HL-60/S4 treated with phorbol 12-myristate 13-acetate at 8.2 ng/mL for 4 days and 3 days (cell line): ENCODE results near the gene CRABP2.

Experiments used
- in situ Hi-C: fragments of 300-500 bp; cut with MboI; formaldehyde crosslinking; loops from 2 replicates; pipeline ENCODE4 v1.15.0; 2022; ENCODE audit warnings: low sequenced_read_pairs

CRABP2 gene

DNA sequence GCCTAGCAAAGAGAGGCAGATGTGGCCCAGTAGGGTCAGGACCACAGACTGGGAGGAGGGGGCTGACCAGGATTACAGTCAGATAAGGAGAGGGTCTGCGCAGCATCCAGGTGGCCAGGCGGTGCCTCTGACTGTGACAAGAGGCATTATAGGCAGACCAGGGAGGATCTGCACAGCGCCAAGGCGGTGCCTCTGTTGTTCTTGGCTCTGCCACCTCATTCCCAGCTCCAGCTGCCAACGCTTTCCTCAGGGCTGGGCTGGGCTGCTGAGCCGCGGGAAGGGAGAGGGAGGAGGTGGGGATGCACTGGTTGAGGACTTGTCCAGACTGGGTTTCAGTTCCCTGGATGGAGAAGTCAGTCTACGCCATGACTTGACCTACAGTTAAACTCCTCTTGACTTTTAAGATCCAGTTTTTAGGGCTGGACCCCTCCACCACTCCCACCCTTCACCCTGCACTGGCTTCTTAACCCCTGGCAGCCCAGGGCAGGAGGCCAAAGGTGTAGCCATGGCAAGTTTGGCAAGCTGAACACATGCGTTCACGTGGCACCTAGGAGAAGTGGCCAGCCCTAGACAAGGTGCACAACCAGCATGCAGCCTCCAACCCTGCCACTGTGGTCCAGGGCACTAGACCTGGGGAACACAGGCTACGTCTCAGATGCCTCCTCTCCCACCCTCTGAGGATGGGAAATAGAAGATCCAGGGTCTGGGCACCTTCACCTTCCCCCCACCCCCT lies 4.5 kb upstream of the CRABP2 start:
- in situ Hi-C loops: no loop called here

- in situ Hi-C loops: no loop called here
These were observed 3.6 kb upstream of the CRABP2 start for GRCh38 chr1:156709031-156709430.

GRCh38 chr1:156708218-156708661 lies 2.9 kb upstream of the CRABP2 start:
- in situ Hi-C loops: no loop called here

DNA sequence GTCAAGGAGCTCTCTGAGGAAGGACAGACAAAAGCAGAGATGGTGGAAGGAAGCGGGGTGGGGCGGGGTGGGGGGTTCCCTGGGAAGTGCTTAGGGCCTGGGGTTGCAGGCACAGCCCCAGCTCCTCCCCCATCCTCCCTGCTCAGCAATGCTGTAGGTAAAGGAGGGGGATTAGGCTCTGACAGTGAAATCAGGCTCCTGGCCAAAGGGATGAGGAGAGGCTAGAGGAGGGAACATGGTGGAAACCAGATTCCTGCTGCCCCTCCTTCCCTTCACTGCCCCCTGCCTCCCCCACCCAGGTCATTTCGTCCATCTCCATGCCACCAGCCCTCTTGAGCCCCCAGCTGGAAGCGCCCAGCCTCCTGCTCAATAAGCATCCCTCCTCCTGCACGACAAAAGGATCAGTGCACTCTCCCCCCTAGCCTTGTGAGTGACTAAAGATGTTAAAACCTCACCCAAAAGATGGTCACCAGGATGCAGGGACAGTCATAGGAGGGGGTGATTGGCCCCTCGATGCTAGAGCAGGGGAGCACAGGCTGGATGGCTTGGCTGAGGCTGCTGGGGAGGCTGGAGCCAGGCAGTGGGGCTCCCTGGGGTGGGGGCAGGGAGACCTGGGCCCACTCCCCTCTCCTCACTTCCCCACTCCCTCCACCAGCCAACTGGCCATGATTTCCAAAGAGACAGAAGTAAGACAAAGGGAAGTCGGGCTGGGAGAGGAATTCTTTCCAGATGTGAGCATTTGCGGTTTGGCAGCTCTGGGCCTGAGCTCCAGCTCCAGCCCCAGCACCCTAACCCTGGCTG lies 2.2 kb upstream of the CRABP2 start:
- in situ Hi-C loops: no loop called here

DNA sequence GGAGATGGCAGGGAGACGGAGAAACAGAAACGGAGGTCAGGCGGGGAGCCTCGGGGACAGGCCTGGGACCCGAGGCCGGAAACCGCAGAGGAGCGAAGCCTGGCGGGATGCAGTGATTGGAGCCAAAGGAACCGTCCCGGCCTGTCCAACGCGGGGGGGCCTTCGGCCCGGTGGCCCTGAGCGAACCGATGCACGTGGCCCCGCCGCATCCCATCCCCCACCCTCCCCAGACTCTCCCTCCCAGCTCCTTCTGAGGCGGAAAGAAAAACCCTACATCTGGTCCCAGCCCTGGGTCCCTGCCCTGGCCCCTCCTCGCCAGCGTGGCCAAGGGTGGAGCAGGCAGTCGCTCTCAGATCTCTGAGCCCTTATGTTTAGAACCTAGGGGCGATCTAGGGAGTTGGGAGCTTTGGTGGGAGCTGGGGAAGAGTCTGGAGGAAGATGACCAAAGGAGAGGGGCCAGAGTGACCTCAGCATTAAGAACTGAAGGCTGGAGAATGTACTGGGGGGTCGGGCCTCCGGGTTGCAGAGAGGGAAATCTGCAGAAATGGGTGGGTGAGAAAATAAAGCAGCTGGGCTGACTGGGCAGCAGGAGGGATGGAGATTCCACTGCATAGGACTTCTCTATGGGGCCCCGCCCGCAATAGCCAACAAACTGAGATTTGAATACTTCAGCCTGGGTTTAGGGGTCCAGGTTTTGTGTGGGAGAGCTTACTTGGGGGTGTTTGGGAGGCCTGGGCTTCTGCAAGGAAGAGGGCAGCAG lies 1.5 kb upstream of the CRABP2 start:
- in situ Hi-C loops: no loop called here

GRCh38 chr1:156705918-156706656 lies 704 bp upstream of the CRABP2 start:
- in situ Hi-C loops: no loop called here

DNA sequence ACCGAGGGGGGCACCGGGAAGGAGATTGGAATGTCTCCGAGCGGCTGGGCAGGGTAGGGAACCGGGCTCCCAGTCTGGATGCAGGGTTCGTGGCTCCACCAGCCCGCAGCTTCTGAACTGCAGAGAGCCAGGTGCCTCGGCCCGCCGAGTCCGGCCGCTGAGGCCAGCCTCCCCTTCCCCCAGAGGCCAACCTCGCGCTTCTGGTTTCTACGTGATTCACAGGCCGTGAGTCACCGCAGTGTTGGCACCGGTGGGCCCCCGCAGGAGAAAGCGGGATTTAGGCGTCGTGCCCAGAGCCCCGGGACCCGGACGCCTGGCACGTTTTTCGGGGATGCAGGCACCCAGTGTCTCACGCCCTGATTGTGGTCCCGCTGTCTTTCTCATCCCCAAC lies 458 bp downstream of the CRABP2 start:
- in situ Hi-C loops: no loop called here

DNA sequence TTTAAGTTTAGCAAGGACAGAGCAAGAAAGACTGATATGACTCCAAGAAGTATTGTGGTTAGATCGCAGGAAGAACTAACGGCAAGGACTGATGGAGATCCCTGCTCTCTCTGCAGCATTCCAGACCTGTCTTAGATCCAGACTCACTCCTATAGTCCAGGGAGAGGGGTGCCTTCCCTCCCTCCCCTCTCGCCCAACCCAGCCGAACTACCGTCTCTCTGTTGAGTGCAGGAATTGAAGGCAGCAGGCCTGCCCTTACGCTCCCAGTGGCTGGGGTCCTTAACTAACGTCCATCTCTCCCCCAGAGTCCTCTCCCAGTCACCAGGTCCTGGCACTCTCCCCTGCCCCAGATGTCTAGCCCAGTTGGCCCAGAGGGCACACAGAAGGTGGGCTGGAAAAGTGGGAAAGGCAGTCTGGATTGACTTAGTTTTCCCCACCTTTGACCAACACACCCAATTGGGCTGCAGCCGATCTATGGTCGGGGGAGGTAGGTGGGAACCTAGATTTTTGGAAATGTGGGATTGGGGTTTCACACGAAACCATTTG lies 1.1 kb downstream of the CRABP2 start:
- in situ Hi-C loops: no loop called here

DNA sequence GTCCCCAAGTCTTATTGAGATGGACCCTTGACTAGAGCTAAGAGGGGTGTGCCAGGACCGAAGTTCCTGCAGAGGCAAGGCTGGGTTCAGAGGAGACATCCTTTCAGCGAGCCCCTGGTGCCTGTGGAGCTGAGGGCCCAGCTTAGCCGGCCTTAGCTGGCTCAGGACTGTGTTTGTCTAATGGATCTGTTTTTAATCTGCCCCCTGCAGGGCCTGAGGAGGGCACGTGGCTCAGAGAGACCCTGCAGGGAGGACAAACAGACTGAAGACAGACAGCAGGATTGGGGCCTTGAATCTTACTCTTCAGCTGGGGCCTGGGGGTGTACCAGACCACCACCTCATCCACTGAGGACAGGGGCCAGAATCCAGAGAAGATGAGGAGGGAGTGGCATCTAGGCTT lies 1.6 kb downstream of the CRABP2 start:
- in situ Hi-C loops: no loop called here

DNA sequence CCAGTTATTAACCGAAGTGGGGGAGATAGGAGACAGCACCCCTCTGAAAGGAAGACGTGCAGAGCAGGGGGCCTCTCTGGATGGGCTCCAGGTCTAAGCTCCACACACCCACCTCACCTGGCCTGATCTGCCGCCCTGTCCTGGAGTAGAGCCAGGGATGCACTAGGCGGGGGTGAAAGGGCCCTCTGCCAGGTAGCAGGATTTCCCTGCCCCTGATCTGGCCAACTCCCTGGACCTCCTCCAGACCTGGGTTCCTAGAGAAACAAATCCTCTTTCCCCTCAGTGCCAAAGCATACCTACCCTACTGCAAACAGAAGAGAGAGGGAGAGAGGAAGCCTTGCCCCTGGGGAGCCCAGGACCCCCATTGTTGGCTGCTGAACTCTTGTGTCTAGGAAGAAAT lies 2.0 kb downstream of the CRABP2 start:
- in situ Hi-C loops: no loop called here

- in situ Hi-C loops: no loop called here
These were observed 4.4 kb downstream of the CRABP2 start for GRCh38 chr1:156700736-156701531.

DNA sequence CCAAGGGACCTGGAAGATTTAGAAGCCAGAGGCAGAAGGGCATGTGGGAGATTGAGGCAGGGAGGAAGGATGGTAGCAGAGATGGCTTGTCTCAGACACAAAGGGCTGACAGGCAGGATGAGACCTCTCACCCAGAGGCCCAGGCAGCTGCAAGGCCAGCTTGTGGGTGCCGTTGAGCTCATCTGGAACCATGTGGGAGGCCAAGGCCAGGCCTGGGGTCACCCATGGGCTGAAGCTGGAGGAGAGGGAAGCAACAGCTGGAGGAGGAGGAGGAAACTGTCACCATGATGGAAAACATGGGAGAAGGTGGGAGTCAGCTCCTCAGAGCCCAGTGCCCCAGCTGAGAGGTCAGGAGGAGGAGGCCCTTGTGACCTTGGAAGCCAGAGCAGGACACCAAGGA lies 6.4 kb downstream of the CRABP2 start:
- in situ Hi-C loops: no loop called here

DNA sequence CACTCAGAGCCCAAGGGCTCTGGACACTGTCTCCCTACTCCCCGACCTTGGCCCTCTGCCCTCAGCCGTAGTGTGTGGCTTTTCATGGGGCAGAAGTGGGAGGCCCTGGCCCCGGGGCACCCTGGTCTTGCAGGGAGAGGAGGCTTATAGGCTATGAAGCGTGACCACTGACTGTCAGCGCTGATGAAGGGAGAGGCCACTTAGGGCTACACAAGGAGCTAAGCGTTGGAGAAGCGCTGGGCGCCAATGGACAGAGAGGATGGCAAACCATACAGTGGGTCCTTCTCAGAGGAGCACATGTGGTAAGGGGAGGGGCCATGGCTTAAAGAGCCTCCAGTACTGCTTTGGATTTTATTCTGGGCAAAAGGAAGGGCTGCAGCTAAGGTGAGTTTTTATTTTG lies 7.9 kb downstream of the CRABP2 start:
- in situ Hi-C loops: no loop called here

- in situ Hi-C loops: no loop called here
These were observed 8.6 kb downstream of the CRABP2 start for GRCh38 chr1:156696755-156697154.

- in situ Hi-C loops: no loop called here
These were observed 10.8 kb downstream of the CRABP2 start for GRCh38 chr1:156694690-156694962.

DNA sequence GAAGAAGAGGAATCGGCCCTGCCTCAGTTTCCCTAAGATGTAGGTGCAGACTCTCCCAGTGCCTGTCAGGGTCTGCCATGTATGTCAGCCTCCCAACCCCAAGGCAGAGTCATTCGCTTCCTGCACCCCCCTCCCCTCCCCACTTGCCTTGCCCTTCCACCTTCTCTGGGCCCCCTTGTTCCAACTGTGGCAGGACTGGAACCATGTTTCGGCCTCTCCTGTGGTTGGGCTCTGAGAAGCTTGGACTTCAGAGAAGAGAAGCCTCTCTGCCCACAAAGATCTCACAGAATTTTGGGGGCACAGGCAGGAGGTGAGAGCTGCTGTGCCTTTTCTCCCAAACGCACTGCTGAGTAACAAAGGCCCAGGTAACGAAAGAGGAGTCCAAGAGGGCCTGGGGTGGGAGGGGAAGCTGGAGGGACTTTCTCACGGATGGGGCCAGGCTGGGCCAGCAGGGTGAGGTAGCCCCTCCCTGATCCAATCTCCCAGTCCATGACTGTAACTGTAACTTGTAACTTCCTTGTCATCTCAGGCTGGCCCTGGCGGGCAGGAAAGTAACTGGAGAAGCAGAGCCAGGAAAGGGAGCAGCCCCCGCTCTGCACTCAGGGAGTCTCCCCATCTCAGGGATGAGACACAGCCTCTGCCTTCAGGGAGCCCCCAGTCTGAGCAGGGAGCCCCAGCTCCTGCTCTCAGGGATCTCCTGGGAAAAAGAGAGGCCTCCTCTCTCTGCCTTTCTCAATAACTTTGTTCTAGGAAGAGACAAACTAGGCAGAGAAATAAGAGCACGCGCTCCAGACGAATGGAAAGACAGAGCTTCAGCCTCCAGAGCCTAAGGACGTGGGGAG lies 11.3 kb downstream of the CRABP2 start:
- in situ Hi-C loops: no loop called here

DNA sequence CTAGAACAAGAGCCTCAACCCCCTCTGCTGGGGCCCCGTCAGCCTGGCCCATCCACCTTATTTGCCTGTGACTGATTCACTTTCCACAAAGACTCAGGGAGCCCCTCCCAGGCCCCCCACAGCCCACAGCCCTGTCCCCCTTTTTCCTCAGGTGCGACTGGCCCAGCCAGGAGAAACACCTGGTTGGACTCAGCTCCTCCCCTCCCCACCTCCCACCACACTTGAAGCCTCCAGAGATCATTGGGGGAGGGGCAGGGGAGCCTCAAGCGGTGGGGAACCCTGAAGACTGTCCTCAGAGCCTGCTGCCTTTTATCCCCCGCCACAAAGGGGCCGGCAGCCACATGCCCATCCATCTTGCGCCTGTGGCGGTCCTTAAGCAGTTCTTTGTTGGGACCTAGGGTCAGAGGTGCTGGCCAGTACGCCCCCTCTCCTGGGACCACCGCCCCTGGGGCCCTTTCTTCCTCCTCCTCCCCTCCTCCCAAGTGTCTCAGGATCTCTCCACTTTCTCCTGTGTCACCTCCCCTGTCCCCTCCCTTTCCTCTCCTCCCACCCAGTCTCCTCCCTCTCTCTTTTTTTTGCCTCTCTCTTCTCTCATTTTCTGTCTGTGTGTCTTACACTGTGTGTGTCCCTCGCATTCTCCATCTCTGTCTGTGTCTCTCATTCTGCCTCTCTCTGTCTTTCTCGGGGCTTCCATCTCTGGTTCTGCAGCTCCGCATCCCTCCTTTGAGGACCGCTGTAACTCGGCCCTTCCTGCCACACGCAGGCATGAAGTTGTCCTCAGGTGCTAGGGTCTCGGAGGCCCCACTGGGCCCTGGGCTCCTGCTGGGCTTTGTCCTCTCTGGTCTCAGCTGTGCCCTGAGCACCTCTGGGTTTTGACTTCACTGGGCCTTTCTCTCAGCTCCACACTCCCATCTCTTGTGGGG lies 12.2 kb downstream of the CRABP2 start:
- in situ Hi-C loops: no loop called here

GRCh38 chr1:156692441-156692924 lies 12.9 kb downstream of the CRABP2 start:
- in situ Hi-C loops: no loop called here
